GM12874 (cell line): ENCODE data around the gene MBLAC1.

Experiments
- TF ChIP-seq, protein P1 (sequence below): IDR thresholded peaks from 2 replicates; pipeline ENCODE4 v1.5.1; 2011; ENCODE audit warnings: low read depth, mild to moderate bottlenecking, control low read depth, low read length, moderate library complexity; ENCODE audit not compliant: insufficient read depth

Gene MBLAC1

DNA sequence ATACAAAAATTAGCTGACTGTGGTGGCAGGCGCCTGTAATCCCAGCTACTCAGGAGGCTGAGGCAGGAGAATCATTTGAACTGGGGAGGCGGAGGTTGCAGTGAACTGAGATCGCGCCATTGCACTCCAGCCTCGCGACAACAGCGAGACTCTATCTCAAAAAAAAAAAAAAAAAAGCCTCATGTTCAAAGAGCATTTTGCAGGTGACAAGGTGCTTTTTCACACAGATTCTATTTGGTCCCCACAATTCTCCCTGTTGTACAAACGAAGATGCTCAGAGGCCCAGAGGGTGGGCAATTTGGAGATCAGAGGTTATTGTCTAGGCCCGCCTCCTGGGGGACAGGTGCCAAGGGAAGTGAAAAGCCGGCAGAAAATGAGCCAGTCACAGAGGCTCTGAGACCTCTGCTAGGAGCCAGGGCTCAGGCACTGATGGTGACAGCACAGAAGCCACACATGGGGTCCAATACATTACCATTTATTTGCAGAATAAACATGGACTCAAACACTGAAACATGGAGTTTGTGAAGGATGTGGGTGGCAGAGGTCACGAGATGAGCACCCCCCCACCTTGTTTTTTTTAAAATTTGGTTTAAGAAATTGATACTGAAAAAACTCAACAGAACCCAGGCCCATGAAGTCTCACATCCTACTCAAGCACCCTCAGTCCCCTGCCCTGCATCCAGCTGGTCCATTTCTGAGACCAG is 42.5 kb downstream of the MBLAC1 start:
- TF ChIP-seq, protein P1, sequence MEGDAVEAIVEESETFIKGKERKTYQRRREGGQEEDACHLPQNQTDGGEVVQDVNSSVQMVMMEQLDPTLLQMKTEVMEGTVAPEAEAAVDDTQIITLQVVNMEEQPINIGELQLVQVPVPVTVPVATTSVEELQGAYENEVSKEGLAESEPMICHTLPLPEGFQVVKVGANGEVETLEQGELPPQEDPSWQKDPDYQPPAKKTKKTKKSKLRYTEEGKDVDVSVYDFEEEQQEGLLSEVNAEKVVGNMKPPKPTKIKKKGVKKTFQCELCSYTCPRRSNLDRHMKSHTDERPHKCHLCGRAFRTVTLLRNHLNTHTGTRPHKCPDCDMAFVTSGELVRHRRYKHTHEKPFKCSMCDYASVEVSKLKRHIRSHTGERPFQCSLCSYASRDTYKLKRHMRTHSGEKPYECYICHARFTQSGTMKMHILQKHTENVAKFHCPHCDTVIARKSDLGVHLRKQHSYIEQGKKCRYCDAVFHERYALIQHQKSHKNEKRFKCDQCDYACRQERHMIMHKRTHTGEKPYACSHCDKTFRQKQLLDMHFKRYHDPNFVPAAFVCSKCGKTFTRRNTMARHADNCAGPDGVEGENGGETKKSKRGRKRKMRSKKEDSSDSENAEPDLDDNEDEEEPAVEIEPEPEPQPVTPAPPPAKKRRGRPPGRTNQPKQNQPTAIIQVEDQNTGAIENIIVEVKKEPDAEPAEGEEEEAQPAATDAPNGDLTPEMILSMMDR, result no peak

DNA sequence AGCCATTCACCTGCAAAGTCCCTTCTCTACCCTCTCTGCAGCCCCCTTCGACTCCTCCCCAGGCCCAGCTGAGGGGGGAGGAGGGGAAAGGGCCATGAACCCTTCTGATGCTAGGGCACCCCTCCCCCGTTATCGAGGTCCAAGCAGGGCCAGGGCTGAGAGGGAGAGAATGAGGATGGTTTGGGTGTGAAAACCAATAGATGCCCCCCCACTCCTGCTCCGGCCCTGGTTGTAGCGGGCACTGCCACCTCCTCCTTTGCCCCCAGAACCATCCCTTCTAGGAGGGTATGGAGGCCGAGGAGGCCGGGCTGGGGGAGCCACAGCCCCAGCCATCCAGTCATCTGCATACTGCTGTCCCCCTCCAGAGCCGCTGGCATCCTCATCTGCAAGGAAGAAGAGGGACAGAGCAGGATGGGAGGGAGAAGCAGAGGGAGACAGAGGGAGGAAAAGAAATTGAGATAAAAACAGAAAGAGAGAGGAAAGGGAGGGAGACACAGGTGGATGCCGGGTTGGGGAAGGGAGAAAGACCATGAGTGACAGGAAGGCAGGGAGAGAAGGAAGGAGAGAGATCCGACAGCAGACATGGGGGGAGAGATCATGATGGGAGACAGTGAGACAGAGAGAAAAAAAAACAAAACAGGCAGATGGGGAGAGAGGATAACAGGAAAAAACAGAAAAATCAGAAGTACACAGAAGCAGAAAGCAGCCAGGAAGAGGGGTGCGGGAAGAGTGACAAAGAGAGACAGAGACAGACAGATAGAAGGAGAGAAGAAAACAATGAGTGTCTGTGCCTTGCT is 43.5 kb downstream of the MBLAC1 start:
- TF ChIP-seq, protein P1, result no peak

DNA sequence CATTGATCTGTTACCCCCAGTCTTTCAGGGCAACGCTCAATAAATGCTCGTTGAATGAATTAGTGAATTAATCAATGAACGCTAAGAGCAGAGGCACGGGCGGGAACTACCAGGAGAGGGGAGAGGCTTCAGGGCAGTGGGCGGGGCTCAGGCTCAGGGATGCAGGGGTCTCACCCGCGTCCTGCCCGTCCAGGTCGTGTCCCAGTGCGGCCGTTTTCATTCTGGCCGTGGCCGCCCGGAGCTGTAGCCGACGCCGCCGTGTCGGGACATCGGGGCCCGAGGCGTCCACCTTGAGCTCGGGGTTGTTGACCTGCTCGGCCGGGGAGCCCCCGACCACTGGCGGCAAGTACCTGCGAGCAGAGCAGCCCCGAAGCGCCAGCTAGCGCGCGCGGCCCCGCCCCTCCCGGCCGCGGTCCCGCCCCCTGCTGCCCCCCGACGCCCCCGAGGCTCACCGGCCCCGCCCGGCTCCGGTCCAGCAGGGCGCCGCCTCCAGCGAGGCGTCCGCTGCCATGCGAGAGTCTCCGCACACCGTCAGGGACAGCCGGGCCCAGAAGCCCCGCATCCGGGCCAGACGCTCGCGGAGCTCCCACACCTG is 44.4 kb downstream of the MBLAC1 start:
- TF ChIP-seq, protein P1, result no peak

DNA sequence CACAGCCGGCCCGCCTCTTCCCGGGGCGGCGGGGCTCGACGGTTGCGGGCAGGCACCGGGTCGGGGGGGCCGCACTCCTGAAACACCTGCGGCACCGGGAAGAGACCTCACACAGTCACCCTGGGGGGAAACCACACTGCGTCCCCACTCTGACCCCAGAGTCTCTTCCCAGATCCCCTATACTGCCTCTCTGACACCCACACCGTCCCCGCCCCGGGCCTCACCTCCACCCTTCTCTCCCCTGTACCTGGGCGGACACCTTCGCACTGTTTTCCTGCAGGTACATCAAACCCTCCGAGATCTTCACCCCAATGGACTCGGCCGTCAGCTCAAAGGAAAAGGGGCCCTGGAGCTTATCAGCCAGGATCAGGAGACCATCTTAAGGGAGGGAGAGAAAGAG is 45.1 kb downstream of the MBLAC1 start:
- TF ChIP-seq, protein P1, result no peak

DNA sequence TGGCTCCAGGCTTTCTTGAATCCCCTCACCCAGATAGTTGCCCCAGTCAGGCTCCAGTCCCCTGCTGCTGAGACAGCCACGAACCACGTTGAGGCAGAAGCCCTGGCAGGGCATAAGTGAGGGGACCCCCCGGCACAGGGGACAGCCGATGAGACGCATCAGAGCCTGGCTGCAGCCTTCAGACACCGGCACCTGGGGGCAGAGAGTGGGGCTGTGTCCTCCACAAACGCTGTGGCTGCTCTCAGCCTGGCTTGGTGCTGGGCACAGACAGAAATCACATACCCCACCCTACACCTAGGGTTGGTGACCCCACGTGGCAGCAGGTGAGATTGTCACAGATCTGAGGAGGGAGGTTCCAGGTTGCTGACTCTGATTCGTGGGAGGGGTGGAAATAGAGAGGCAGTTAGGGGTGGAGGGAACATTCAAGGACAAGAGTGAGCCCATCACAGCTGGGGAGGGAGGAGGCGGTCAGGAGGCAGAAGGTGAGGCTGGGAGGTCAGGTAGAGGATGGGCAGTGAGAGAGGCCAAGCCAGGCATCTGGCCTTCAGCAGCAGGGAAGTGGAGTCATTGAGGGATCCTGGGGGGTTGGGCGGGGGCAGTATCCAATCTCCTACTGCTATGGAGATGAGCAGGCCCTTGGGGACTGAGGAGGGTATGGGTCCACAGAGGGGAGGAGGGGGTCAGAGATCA is 47.2 kb downstream of the MBLAC1 start:
- TF ChIP-seq, protein P1, result no peak

DNA sequence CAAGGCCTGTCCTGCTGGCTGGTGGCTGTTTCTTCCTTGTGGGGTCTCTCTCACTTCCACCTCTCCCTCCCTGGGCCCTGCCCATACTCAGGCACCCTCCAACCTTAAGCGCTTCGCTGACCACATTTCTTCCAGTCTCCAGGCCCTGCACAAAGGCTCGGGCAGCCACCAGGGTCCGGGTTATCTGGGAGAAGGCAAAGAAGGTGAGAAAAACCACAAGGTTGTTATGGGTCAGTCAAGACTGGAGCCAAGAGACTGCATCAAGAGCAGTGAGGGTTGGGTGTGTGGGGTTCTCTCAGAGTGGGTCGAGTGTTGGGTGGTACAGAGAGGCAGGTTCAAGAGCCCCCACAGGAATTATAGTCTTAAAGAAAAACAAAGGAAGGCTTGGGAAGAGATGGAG is 47.8 kb downstream of the MBLAC1 start:
- TF ChIP-seq, protein P1, result no peak
